BE2C (cell line): ENCODE measurements around the gene RUSC1.

Experiments
- DNase-seq: peaks from one replicate; pipeline ENCODE4 v3.0.0-alpha.2; 2020
- H3K27me3 ChIP-seq: fragments of 250-450 bp; sonication (Bioruptor Pico); 2 replicates; pipeline ENCODE4 v1.5.1; 2020; ENCODE audit warnings: mild to moderate bottlenecking
- H3K36me3 ChIP-seq: fragments of 250-450 bp; sonication (Bioruptor Pico); 2 replicates; pipeline ENCODE4 v1.5.1; 2020; ENCODE audit warnings: mild to moderate bottlenecking
- H3K4me1 ChIP-seq: fragments of 250-450 bp; sonication (Bioruptor Pico); 2 replicates; pipeline ENCODE4 v1.5.1; 2020
- H3K4me3 ChIP-seq: 2 replicates; pipeline ENCODE4 v1.5.1; 2011; ENCODE audit warnings: low read depth, low read length
- H3K9me3 ChIP-seq: fragments of 250-450 bp; sonication (Bioruptor Pico); 2 replicates; pipeline ENCODE4 v1.5.1; 2020
- CTCF ChIP-seq: IDR thresholded peaks from 2 replicates; pipeline ENCODE4 v1.5.1; 2012; ENCODE audit warnings: mild to moderate bottlenecking, low read depth, low read length

The RUSC1 gene

GRCh38 chr1:155301342-155301841, 19.3 kb upstream of the RUSC1 start, which contains the start of gene PKLR:
PKLR (minus strand) TSS chr1:155301438; CDS start chr1:155301395, 43 bp downstream.
- DNase-seq, result no peak
- H3K4me3 ChIP-seq, result no peak within 1 kb of the TSS
- no peaks in the 10 kb centered on the region for H3K36me3 ChIP-seq
- H3K9me3 ChIP-seq, result no peaks in the 10 kb centered on the region
- TF ChIP-seq CTCF, result no peak
- no peaks in the 10 kb centered on the region for H3K27me3 ChIP-seq
- no peaks in the 10 kb centered on the region for H3K4me1 ChIP-seq

GRCh38 chr1:155304558-155305063, 16.1 kb upstream of the RUSC1 start:
- Histone ChIP-seq H3K9me3 (no peaks in the 10 kb centered on the region), H3K4me3 (no peak overlapping the region), H3K36me3 (no peaks in the 10 kb centered on the region), H3K27me3 (no peaks in the 10 kb centered on the region), H3K4me1 (peaks cover 2% of the 10 kb centered on the region; the same call in 1 of the 2 replicates)
- no peak for DNase-seq
- no peak for TF ChIP-seq CTCF

GRCh38 chr1:155305881-155306391, 14.8 kb upstream of the RUSC1 start:
- H3K4me1 ChIP-seq, result peaks cover 2% of the 10 kb centered on the region; the same call in 1 of the 2 replicates
- no peaks in the 10 kb centered on the region for H3K9me3 ChIP-seq
- DNase-seq, result no peak

DNA sequence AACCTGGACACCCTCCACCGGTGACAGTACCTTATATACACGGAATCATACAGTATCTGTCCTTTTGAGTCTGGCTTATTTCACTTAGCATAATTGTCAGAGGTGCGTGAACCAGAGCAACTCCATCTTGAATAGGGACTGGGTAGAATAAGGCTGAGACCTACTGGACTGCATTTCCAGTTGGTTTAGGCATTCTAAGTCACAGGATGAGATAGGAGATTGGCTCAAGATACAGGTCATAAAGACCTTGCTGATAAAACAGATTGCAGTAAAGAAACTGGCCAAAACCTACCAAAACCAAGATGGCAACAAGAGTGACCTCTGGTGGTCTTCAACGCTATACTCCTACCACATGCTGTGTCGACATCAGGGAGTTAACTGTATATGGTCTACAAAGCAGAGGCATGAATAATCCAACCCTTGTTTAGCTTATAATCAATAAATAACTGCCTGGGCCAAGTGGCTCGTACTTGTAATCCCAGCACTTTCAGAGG, 13.4 kb upstream of the RUSC1 start:
- DNase-seq, result no peak
- no peaks in the 10 kb centered on the region for H3K9me3 ChIP-seq
- H3K36me3 ChIP-seq, result peaks cover 12% of the 10 kb centered on the region
- no peak overlapping the region for H3K4me3 ChIP-seq
- TF ChIP-seq CTCF, result peak; percentile 63
- H3K27me3 ChIP-seq, result no peaks in the 10 kb centered on the region
- H3K4me1 ChIP-seq, result peaks cover 2% of the 10 kb centered on the region; the same call in 1 of the 2 replicates

More at GRCh38 chr1:155305881-155306391, 14.8 kb upstream of the RUSC1 start:
- peaks cover 5% of the 10 kb centered on the region for H3K36me3 ChIP-seq
- H3K27me3 ChIP-seq, result no peaks in the 10 kb centered on the region
- H3K4me3 ChIP-seq, result no peak overlapping the region
- no peak for TF ChIP-seq CTCF

- DNase-seq, result peak; percentile 98
- TF ChIP-seq CTCF, result no peak
- H3K27me3 ChIP-seq, result no peaks in the 10 kb centered on the region
- peaks cover 20% of the 10 kb centered on the region for H3K36me3 ChIP-seq
- H3K9me3 ChIP-seq, result no peaks in the 10 kb centered on the region
- H3K4me3 ChIP-seq, result peak within 1 kb of the TSS; percentile 93
- peaks cover 2% of the 10 kb centered on the region; the same call in 1 of the 2 replicates for H3K4me1 ChIP-seq
Observed at GRCh38 chr1:155308493-155309422, 11.9 kb upstream of the RUSC1 start, which contains the start of gene FDPS. FDPS (plus strand) TSS chr1:155308866; CDS start chr1:155309790, 924 bp downstream.
